MM.1S (cell line): ENCODE data around the gene FBXL2.

ENCODE experiments used
- DNase-seq: peaks from one replicate; pipeline ENCODE4 v3.0.0-alpha.2; 2015
- H2AFZ ChIP-seq: fragments of 300-600 bp; sonication (generic); 2 replicates; pipeline ENCODE4 v1.6.0; 2016; ENCODE audit warnings: antibody characterized with exemption, low read length
- H3F3A ChIP-seq: fragments of 300-600 bp; sonication (generic); 2 replicates; pipeline ENCODE4 v1.6.1; 2016; ENCODE audit warnings: mild to moderate bottlenecking, antibody characterized with exemption, low read length, moderate library complexity, mixed read lengths; ENCODE audit not compliant: insufficient read depth
- H3K27ac ChIP-seq: fragments of 300-600 bp; sonication (generic); 2 replicates; pipeline ENCODE4 v1.5.1; 2016; ENCODE audit warnings: mild to moderate bottlenecking, low read length
- H3K27me3 ChIP-seq: fragments of 300-600 bp; sonication (generic); replicated peaks from 2 replicates; pipeline ENCODE4 v1.6.0; 2016; ENCODE audit warnings: low read length; ENCODE audit not compliant: insufficient read depth
- H3K36me3 ChIP-seq: fragments of 300-600 bp; sonication (generic); replicated peaks from 2 replicates; pipeline ENCODE4 v1.6.1; 2016; ENCODE audit warnings: mild to moderate bottlenecking, low read length, mixed read lengths; ENCODE audit not compliant: insufficient read depth
- H3K4me1 ChIP-seq: fragments of 300-600 bp; sonication (generic); 2 replicates; pipeline ENCODE4 v1.6.1; 2016; ENCODE audit warnings: low read length, mixed read lengths
- H3K4me2 ChIP-seq: fragments of 300-600 bp; sonication (generic); 2 replicates; pipeline ENCODE4 v1.6.0; 2016; ENCODE audit warnings: low read depth, low read length
- H3K4me3 ChIP-seq: fragments of 300-600 bp; sonication (generic); 2 replicates; pipeline ENCODE4 v1.5.1; 2016; ENCODE audit warnings: low read length, mixed read lengths
- H3K79me2 ChIP-seq: fragments of 300-600 bp; sonication (generic); 2 replicates; pipeline ENCODE4 v1.6.1; 2016; ENCODE audit warnings: mixed run types, low read length, mixed read lengths
- H3K9ac ChIP-seq: fragments of 300-600 bp; sonication (generic); 2 replicates; pipeline ENCODE4 v1.6.1; 2016; ENCODE audit warnings: low read length, mixed read lengths
- H3K9me2 ChIP-seq: fragments of 300-600 bp; sonication (generic); replicated peaks from 2 replicates; pipeline ENCODE4 v1.6.1; 2016; ENCODE audit warnings: mild to moderate bottlenecking, low read length, mixed read lengths; ENCODE audit not compliant: insufficient read depth
- H3K9me3 ChIP-seq: fragments of 300-600 bp; sonication (generic); replicated peaks from 2 replicates; pipeline ENCODE4 v1.6.1; 2016; ENCODE audit warnings: mild to moderate bottlenecking, low read length, mixed read lengths; ENCODE audit not compliant: insufficient read depth
- H4K20me1 ChIP-seq: fragments of 300-600 bp; sonication (generic); 2 replicates; pipeline ENCODE4 v1.6.1; 2016; ENCODE audit warnings: mild to moderate bottlenecking, low read length, moderate library complexity, mixed read lengths; ENCODE audit not compliant: insufficient read depth
- CTCF ChIP-seq: fragments of 300-600 bp; sonication (generic); IDR thresholded peaks from 2 replicates; pipeline ENCODE4 v1.5.1; 2016; ENCODE audit warnings: antibody characterized with exemption, low read length, mixed read lengths
- EZH2 ChIP-seq: fragments of 300-600 bp; sonication (generic); optimal IDR thresholded peaks from 2 replicates; pipeline ENCODE3; 2017; ENCODE audit warnings: low read depth, mild to moderate bottlenecking, antibody characterized with exemption, low read length, mixed read lengths
- EZH2phosphoT487 ChIP-seq: fragments of 300-600 bp; sonication (generic); IDR thresholded peaks from 2 replicates; pipeline ENCODE4 v1.6.1; 2018; ENCODE audit warnings: antibody characterized with exemption, low read length

FBXL2 gene

GRCh38 chr3:33277193-33277882, at the start of gene FBXL2:
Gene FBXL2 (plus strand): TSS chr3:33277442. CDS start chr3:33277513, 71 bp downstream.
- Histone ChIP-seq H3K9me3 (no peaks in the 10 kb centered on the region), H3K27ac (no peak within 1 kb of the TSS), H3K4me3 (peak within 1 kb of the TSS; percentile 60), H3K4me1 (0 out of 2 replicates have a peak, but pooled peaks cover 7% of the 10 kb centered on the region), H2AFZ (peak within 1 kb of the TSS; percentile 69), H3K36me3 (no peaks in the 10 kb centered on the region), H3K9ac (peak within 1 kb of the TSS; percentile 41; the same call in 1 of the 2 replicates), H3K27me3 (no peaks in the 10 kb centered on the region), H3F3A (no peaks in the 10 kb centered on the region), H3K9me2 (no peaks in the 10 kb centered on the region), H4K20me1 (no peaks in the 10 kb centered on the region), H3K79me2 (no peaks in the 10 kb centered on the region), H3K4me2 (peak within 1 kb of the TSS; percentile 74)
- TF ChIP-seq CTCF (no peak), EZH2phosphoT487 (no peak), EZH2 (no peak)
- DNase-seq, result peak; percentile 69

- Histone ChIP-seq H2AFZ (no peak overlapping the region), H3K9ac (no peak overlapping the region), H3K36me3 (no peaks in the 10 kb centered on the region), H3K4me1 (no peaks in the 10 kb centered on the region), H3K4me2 (no peak overlapping the region), H3F3A (no peaks in the 10 kb centered on the region), H3K9me3 (no peaks in the 10 kb centered on the region), H3K9me2 (no peaks in the 10 kb centered on the region), H3K27me3 (no peaks in the 10 kb centered on the region), H4K20me1 (no peaks in the 10 kb centered on the region), H3K27ac (no peak overlapping the region), H3K79me2 (no peaks in the 10 kb centered on the region), H3K4me3 (no peak overlapping the region)
- no peak for DNase-seq
- TF ChIP-seq EZH2phosphoT487 (no peak), EZH2 (no peak), CTCF (no peak)
Measured at GRCh38 chr3:33229066-33229465, 48.2 kb upstream of the FBXL2 start.

- Histone ChIP-seq H3K36me3 (no peaks in the 10 kb centered on the region), H2AFZ (no peak overlapping the region), H3F3A (no peaks in the 10 kb centered on the region), H3K4me2 (no peak overlapping the region), H3K27ac (no peak overlapping the region), H3K79me2 (no peaks in the 10 kb centered on the region), H3K9ac (no peak overlapping the region), H4K20me1 (no peaks in the 10 kb centered on the region), H3K27me3 (no peaks in the 10 kb centered on the region), H3K9me2 (no peaks in the 10 kb centered on the region), H3K9me3 (no peaks in the 10 kb centered on the region), H3K4me1 (no peaks in the 10 kb centered on the region), H3K4me3 (no peak overlapping the region)
- no peak for DNase-seq
- TF ChIP-seq EZH2, result no peak
- TF ChIP-seq EZH2phosphoT487, result no peak
- TF ChIP-seq CTCF, result no peak
Measured at GRCh38 chr3:33229947-33230346, 47.3 kb upstream of the FBXL2 start.
